Upper lobe of left lung (tissue), 6 donors: ENCODE measurements around the gene MAPK8IP1. TPM values are rescaled to one million over a fixed set of nuclear protein-coding genes. Genes with fewer than 3 reads are reported as not detected.

Source experiments
- ATAC-seq, 2 donors: fragments of 200-7000 bp; cut with Tn5 transposase; one replicate each; pipeline ENCODE4 v1.9.1; 2022; ENCODE audit warnings: mild to moderate bottlenecking in 2 of 2, moderate library complexity in 2 of 2; ENCODE audit not compliant: low FRiP score in 2 of 2
- DNase-seq, 2 donors: peaks; one replicate each; pipeline ENCODE4 v3.0.0-alpha.2; 2019 to 2020
- H3K27ac ChIP-seq, 4 donors: fragments of 200-600 bp; sonication (generic); one replicate each; pipeline ENCODE4 v1.5.1; 2016 to 2019
- H3K27me3 ChIP-seq, 4 donors: fragments of 200-600 bp; sonication (generic); one replicate each; pipeline ENCODE4 v1.5.1; 2017 to 2019
- H3K36me3 ChIP-seq, 4 donors: fragments of 200-600 bp; sonication (generic); one replicate each; pipeline ENCODE4 v1.5.1; 2016 to 2019
- H3K4me1 ChIP-seq, 4 donors: fragments of 200-600 bp; sonication (generic); one replicate each; pipeline ENCODE4 v1.5.1; 2018 to 2019
- H3K4me3 ChIP-seq, 4 donors: fragments of 200-600 bp; sonication (generic); one replicate each; pipeline ENCODE4 v1.5.1; 2017 to 2019; ENCODE audit warnings: mild to moderate bottlenecking in 2 of 4, moderate library complexity in 1 of 4
- H3K9me3 ChIP-seq, 4 donors: fragments of 200-600 bp; sonication (generic); one replicate each; pipeline ENCODE4 v1.5.1; 2018 to 2019
- CTCF ChIP-seq, 6 experiments: fragments of 450-650 bp in 4 of 6; fragments of 200-600 bp in 2 of 6; sonication (generic) in 2 of 6; IDR thresholded peaks; one replicate each; pipeline ENCODE4 v1.5.1; 2016 to 2019; ENCODE audit warnings: antibody characterized with exemption in 6 of 6
- EP300 ChIP-seq, 4 donors: sonication (generic); formaldehyde crosslinking; IDR thresholded peaks; one replicate each; pipeline ENCODE4 v1.5.1; 2017; ENCODE audit warnings: antibody characterized with exemption in 4 of 4, control low read depth in 2 of 4
- POLR2A ChIP-seq, 4 donors: fragments of 450-650 bp; IDR thresholded peaks; one replicate each; pipeline ENCODE4 v1.5.1; 2016 to 2017; ENCODE audit warnings: antibody characterized with exemption in 4 of 4, mild to moderate bottlenecking in 2 of 4
- POLR2AphosphoS5 ChIP-seq, 2 donors: sonication (generic); formaldehyde crosslinking; IDR thresholded peaks; one replicate each; pipeline ENCODE4 v1.5.1; 2017; ENCODE audit warnings: antibody characterized with exemption in 2 of 2
- WGBS, 2 donors: methylation state at CpG; one replicate each; pipeline ENCODE4 v1.1.5; 2017 to 2018; 5-methylcytosine and 5-hydroxymethylcytosine counted together
- total RNA-seq, 6 donors: library from RNA; depleted of rRNA in 4 of 6; stranded (reverse); fragments of >200 nt in 4 of 6; gene quantifications; one replicate each; pipeline versions ENCODE4 v1.1.0 to v1.2.1, GENCODE V29; 2016 to 2021
- donor health status: DM: no; HTN: no; CAD: no; lungs with moderate emphysema.
- donor health status: DM: no; HTN: yes; CAD: no; lungs with severe emphysema.

Gene MAPK8IP1
- total RNA-seq, 6 donors from 2014 or later = 2.1 to 16.0 (median 8.7) TPM

DNA sequence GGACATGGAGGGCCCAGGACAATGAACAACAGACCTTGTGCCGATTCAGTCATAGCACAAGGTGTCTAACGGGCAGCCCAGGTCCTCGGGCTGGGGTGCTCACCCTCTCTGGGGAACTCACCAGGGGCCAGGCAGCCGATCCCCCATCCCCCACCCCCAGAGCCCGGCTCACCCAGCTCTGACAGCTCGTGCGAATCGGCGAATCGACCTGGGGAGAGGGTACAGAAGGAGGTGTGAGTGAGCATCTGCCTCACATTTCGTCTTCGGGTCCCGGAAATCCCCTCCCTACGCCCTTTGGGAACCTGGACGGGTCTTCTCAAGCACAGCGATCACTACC is 31.8 kb downstream of the MAPK8IP1 start:
- DNase-seq (peak in 1 of 2 donors; percentile 66), ATAC-seq (no peak)
- H3K27ac ChIP-seq = peak overlapping the region; percentile 88 to 93 (median 92)
- H3K36me3 ChIP-seq = peaks cover 20 to 38% (median 29%) of the 10 kb centered on the region in 4 donors
- H3K27me3 ChIP-seq = peaks cover 0 to 10% (median 5%) of the 10 kb centered on the region in 4 donors
- H3K4me3 ChIP-seq = peak overlapping the region; percentile 73 to 96 (median 89)
- TF ChIP-seq POLR2AphosphoS5 (IDR thresholded peaks at IDR 0.05) (no peak), POLR2A (IDR thresholded peaks at IDR 0.05) (no peak), CTCF (IDR thresholded peaks at IDR 0.05) (no peak), EP300 (IDR thresholded peaks at IDR 0.05) (no peak)
- 0 to 4% methylated on average over 6 to 16 of the region's 16 CpGs for WGBS, 2 donors
- peaks cover 20 to 40% (median 30%) of the 10 kb centered on the region in 4 donors for H3K4me1 ChIP-seq
- H3K9me3 ChIP-seq = no peaks in the 10 kb centered on the region

- peak; percentile 93 to 94 for ATAC-seq
- Histone ChIP-seq H3K4me3 (peak within 1 kb of the TSS; percentile 73 to 96 (median 89)), H3K9me3 (no peaks in the 10 kb centered on the region), H3K27me3 (peaks cover 0 to 15% (median 10%) of the 10 kb centered on the region in 4 donors), H3K36me3 (peaks cover 20 to 32% (median 25%) of the 10 kb centered on the region in 4 donors), H3K27ac (peak within 1 kb of the TSS; percentile 88 to 93 (median 92)), H3K4me1 (peaks cover 25 to 45% (median 35%) of the 10 kb centered on the region in 4 donors)
- 0% methylated on average over 28 to 45 of the region's 45 CpGs for WGBS, 2 donors
- TF ChIP-seq POLR2AphosphoS5 (IDR thresholded peaks at IDR 0.05) (peak; percentile 86 to 98), POLR2A (IDR thresholded peaks at IDR 0.05) (peak in 3 of 4 donors; percentile 44 to 87 (median 73)), CTCF (IDR thresholded peaks at IDR 0.05) (peak in 1 of 6 experiments; percentile 14), EP300 (IDR thresholded peaks at IDR 0.05) (peak in 1 of 4 donors; percentile 55)
- peak; percentile 96 to 98 for DNase-seq
Measured at GRCh38 chr11:45917623-45918330, 32.3 kb downstream of the MAPK8IP1 start, which contains the start of gene PEX16. PEX16 (minus strand) TSS chr11:45917877; CDS start chr11:45917811, 66 bp downstream.

DNA sequence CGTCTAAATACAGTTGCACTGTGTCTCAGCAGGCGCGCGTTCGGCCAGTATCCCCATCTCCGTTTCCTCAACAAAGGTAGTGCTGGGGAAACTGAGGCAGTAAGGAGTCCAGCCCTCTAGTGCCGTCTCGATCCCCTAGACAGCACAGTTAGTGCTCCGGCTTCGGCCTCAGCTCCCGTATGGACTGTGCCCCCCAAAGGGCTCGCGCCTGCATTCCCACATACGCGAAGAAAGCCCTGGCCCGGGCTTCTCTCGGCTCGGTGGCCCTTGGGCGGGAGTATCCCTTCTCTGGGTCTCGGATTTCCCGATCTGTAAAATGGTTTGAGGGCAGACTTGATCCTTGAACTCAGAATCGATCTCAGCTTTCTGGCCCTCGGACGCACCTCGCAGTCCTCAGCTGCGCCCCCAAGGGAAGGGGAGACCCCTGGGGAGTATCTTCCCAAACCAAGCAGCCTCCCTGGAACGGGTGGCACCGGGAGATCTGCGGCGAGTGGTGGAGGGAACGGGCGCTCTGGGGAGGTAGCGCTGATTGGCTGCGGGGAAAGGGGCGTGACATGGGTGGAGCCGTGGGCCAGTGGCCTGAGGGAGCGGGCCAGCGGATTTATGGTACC is 33.0 kb downstream of the MAPK8IP1 start:
- TF ChIP-seq EP300 (IDR thresholded peaks at IDR 0.05) (no peak), POLR2A (IDR thresholded peaks at IDR 0.05) (peak in 3 of 4 donors; percentile 34 to 78 (median 43)), POLR2AphosphoS5 (IDR thresholded peaks at IDR 0.05) (peak; percentile 82 to 90)
- H3K27me3 ChIP-seq = peaks cover 0 to 22% (median 16%) of the 10 kb centered on the region in 4 donors
- ATAC-seq = peak; percentile 86 to 89
- no peaks in the 10 kb centered on the region for H3K9me3 ChIP-seq
- peaks cover 32 to 52% (median 41%) of the 10 kb centered on the region in 4 donors for H3K4me1 ChIP-seq
- H3K27ac ChIP-seq = peak overlapping the region; percentile 88 to 93 (median 92)
- DNase-seq = peak; percentile 92 to 93
- 1% methylated on average over 31 to 38 of the region's 38 CpGs for WGBS, 2 donors
- peaks cover 13 to 26% (median 18%) of the 10 kb centered on the region in 4 donors for H3K36me3 ChIP-seq
- peak overlapping the region; percentile 73 to 96 (median 89) for H3K4me3 ChIP-seq

DNA sequence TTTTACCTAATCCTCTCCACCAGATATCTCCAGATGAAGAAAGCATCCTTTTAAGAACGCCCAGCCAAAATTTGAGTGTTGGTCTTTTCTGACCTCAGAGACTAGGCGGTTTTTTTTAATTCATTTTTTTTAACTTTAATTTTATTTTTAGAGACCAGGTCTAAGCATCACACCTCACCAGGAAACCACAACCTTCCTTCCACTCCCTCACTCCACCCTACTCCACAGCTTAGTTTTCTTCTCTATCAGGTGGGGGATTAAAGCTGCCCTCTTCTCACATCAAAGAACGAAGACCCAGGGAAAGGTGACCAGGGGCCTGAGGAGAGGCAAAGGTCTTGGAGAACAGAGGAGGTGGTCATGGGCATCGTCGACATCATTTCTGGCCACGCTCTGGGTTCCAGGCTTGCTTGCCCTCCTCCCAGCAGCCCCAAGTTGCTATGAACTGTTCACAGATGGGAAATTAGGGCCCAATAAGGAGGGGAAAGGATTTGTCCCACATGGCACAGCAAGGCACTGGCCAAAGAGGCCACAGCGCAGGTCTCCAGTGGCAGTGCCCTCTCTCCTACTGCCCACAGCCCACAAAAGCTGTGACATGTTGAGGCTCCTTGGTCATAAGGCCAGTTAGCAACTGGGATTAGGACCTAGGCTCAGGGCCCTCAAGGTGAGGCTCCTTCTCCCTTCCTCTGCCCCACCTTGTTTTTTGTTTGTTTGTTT is 33.7 kb downstream of the MAPK8IP1 start:
- DNase-seq (no peak), ATAC-seq (no peak)
- Histone ChIP-seq H3K4me3 (peak overlapping the region in 3 of 4 donors; percentile 73 to 96 (median 83)), H3K27me3 (peaks cover 0 to 23% (median 16%) of the 10 kb centered on the region in 4 donors), H3K27ac (peak overlapping the region; percentile 88 to 93 (median 92)), H3K4me1 (peaks cover 32 to 53% (median 41%) of the 10 kb centered on the region in 4 donors), H3K9me3 (no peaks in the 10 kb centered on the region), H3K36me3 (peaks cover 6 to 19% (median 12%) of the 10 kb centered on the region in 4 donors)
- no peak for TF ChIP-seq POLR2A (IDR thresholded peaks at IDR 0.05)
- no peak for TF ChIP-seq CTCF (IDR thresholded peaks at IDR 0.05)
- no peak for TF ChIP-seq POLR2AphosphoS5 (IDR thresholded peaks at IDR 0.05)
- no peak for TF ChIP-seq EP300 (IDR thresholded peaks at IDR 0.05)
- WGBS, 2 donors = 65 to 67% methylated on average over 7 of the region's 7 CpGs
